Measurements from ENCODE around the gene LRFN5. TPM values are rescaled to one million over a fixed set of nuclear protein-coding genes. Genes with fewer than 3 reads are reported as not detected.
"Not testable (repeated sequence)": the region's sequence is repeated elsewhere in the genome, so short reads cannot be mapped to it uniquely, and the experiment has no call there.

Gene LRFN5
- total and polyA plus RNA-seq, 10 of the 15 experiments (the other 5 are each of a cell fraction or from before 2014, with no cell fraction given), result 0.06 to 1.2 TPM; not detected in 8

GRCh38 chr14:41597647-41598046 lies 9.0 kb upstream of the LRFN5 start (continued):
- TF ChIP-seq ZBTB40 (IDR thresholded peaks at IDR 0.05; ENCODE audit: borderline replicate concordance), result no peak

GRCh38 chr14:41599805-41600385 lies 6.8 kb upstream of the LRFN5 start:
- H3K27me3 ChIP-seq (replicated peaks in 1 of 2; ENCODE audit: control insufficient read depth in 2 of 2, insufficient read depth in 2 of 2, low read length in 1 of 2); FAIRE-seq; H3K4me2 ChIP-seq (ENCODE audit: control insufficient read depth, insufficient read depth); H3K79me2 ChIP-seq (ENCODE audit: control insufficient read depth, insufficient read depth, low read length); H2AFZ ChIP-seq (ENCODE audit: control insufficient read depth, low read depth, low read length); H3K4me1 ChIP-seq (ENCODE audit: control insufficient read depth, insufficient read depth, low read length); POLR2A ChIA-PET; RAD21 ChIA-PET (ENCODE audit: unreplicated experiment); H3K27ac ChIP-seq (ENCODE audit: control insufficient read depth, insufficient read depth); H3K9ac ChIP-seq (ENCODE audit: control insufficient read depth, insufficient read depth, low read length); DNase-seq (ENCODE audit: low read depth, low spot score); H3K4me3 ChIP-seq; ATAC-seq; H3K9me3 ChIP-seq (replicated peaks; ENCODE audit: control insufficient read depth, insufficient read depth, low read length); H4K20me1 ChIP-seq (ENCODE audit: control insufficient read depth, insufficient read depth); BruUV-seq (replicated peaks); H3K36me3 ChIP-seq (ENCODE audit: control insufficient read depth in 2 of 2, insufficient read depth in 2 of 2, low read length in 1 of 2): not testable (repeated sequence)
- 46% methylated on average over 6 of the region's 6 CpGs for WGBS (ENCODE audit: insufficient coverage, insufficient replicate concordance, low lambda C conversion rate, missing lambda C conversion rate)
- in situ Hi-C loops (cut with MboI), result loop anchor here (25.0 kb wide), 1 partner anchor 1613 kb away; no protein-coding TSS in a partner anchor
- CTCF ChIA-PET, result interaction anchor here (0.7 to 2.4 kb wide), 12 partner anchors 10 to 1643 kb away, joined by 3 to 12 read pairs (median 5); no protein-coding TSS in a partner anchor
- SMC1A ChIA-PET (ENCODE audit: uncharacterized antibody, unreplicated experiment), result interaction anchor here (1.3 to 1.9 kb wide), 2 partner anchors 27 to 1643 kb away, joined by 3 to 5 read pairs; no protein-coding TSS in a partner anchor
- intact Hi-C loops (cut with micrococcal nuclease; ENCODE audit: unreplicated experiment), result loop anchor here (10.0 kb wide), 1 partner anchor 315 kb away; no protein-coding TSS in a partner anchor

All from GM12878 (cell line).